ENCODE results near the gene CR1L. TPM values are rescaled to one million over a fixed set of nuclear protein-coding genes. Genes with fewer than 3 reads are reported as not detected.
A peak's percentile ranks its signal among the peaks of the same experiment; 100 is the strongest.

CR1L gene
- total RNA-seq, 1 experiment from 2014 or later = 13.7 TPM

GRCh38 chr1:207747627-207748492 is 102.9 kb downstream of the CR1L start:
- ChIA-PET CTCF (interaction anchor here (0.7 to 1.3 kb wide), 2 partner anchors 50 to 215 kb away, joined by 3 to 6 read pairs; no protein-coding TSS in a partner anchor), POLR2A (no interaction called here)
- H3K27me3 Mint-ChIP-seq (ENCODE audit: low read depth) = no peaks in the 10 kb centered on the region
- H3K36me3 Mint-ChIP-seq = no peaks in the 10 kb centered on the region
- DNase-seq (ENCODE audit: low spot score) = peak; percentile 23
- peaks cover 54% of the 10 kb centered on the region for H3K4me1 Mint-ChIP-seq
- H3K27ac Mint-ChIP-seq = no peak overlapping the region
- H3K9me3 Mint-ChIP-seq = peaks cover 7% of the 10 kb centered on the region; the same call in 1 of the 2 replicates
- ATAC-seq = peak; percentile 38
- no peak overlapping the region for H3K4me3 Mint-ChIP-seq
- TF ChIP-seq NR2C2 (CRISPR knock-in tag; IDR thresholded peaks at IDR 0.05) (no peak), MAX (CRISPR knock-in tag; IDR thresholded peaks at IDR 0.05) (0 out of 2 replicates have a peak, but pooled peaks have one; percentile 39), ATF6 (CRISPR knock-in tag; IDR thresholded peaks at IDR 0.05) (no peak)

GRCh38 chr1:207748737-207749528 is 104.0 kb downstream of the CR1L start:
- no peak overlapping the region for H3K4me3 Mint-ChIP-seq
- no peak for TF ChIP-seq ZNF232 (CRISPR knock-in tag; IDR thresholded peaks at IDR 0.05)
- no peak for TF ChIP-seq CTCF (IDR thresholded peaks at IDR 0.05)
- no peak for TF ChIP-seq PREB (CRISPR knock-in tag; IDR thresholded peaks at IDR 0.05; ENCODE audit: borderline replicate concordance)
- TF ChIP-seq ZBTB43 (CRISPR knock-in tag; IDR thresholded peaks at IDR 0.05) = no peak
- TF ChIP-seq NR3C1 (CRISPR knock-in tag; conservative IDR thresholded peaks at IDR 0.05; ENCODE audit: low read depth) = no peak
- no peak for TF ChIP-seq ZNF512 (CRISPR knock-in tag; IDR thresholded peaks at IDR 0.05; ENCODE audit: borderline replicate concordance)
- TF ChIP-seq EMX1 (CRISPR knock-in tag; IDR thresholded peaks at IDR 0.05) = no peak
- TF ChIP-seq FOXP1 (CRISPR knock-in tag; IDR thresholded peaks at IDR 0.05; ENCODE audit: borderline replicate concordance) = no peak
- no peak for TF ChIP-seq ATF3 (CRISPR knock-in tag; conservative IDR thresholded peaks at IDR 0.05)
- TF ChIP-seq TEAD4 (CRISPR knock-in tag; IDR thresholded peaks at IDR 0.05) = no peak
- no peak for TF ChIP-seq ATF2 (CRISPR knock-in tag; IDR thresholded peaks at IDR 0.05; ENCODE audit: borderline replicate concordance, low read depth)
- no peak for TF ChIP-seq FOXK1 (CRISPR knock-in tag; IDR thresholded peaks at IDR 0.05)
- no peak for TF ChIP-seq GRHL2 (CRISPR knock-in tag; IDR thresholded peaks at IDR 0.05; ENCODE audit: insufficient replicate concordance, severe bottlenecking)
- CTCF ChIA-PET = interaction anchor here (0.7 to 1.3 kb wide), 2 partner anchors 49 to 214 kb away, joined by 3 to 6 read pairs; no protein-coding TSS in a partner anchor
- DNase-seq (ENCODE audit: low spot score) (no peak), ATAC-seq (no peak)
- POLR2A ChIA-PET = no interaction called here
- H3K27me3 Mint-ChIP-seq (ENCODE audit: low read depth) = no peaks in the 10 kb centered on the region
- peak overlapping the region; percentile 79 for H3K27ac Mint-ChIP-seq
- peaks cover 64% of the 10 kb centered on the region for H3K4me1 Mint-ChIP-seq
- peaks cover 7% of the 10 kb centered on the region; the same call in 1 of the 2 replicates for H3K9me3 Mint-ChIP-seq
- H3K36me3 Mint-ChIP-seq = no peaks in the 10 kb centered on the region

Data from WTC11 (cell line).